HEK293 (cell line): ENCODE measurements around the gene DDX27.

Source experiments
- AEBP2 ChIP-seq: fragments of 450-650 bp; formaldehyde crosslinking; IDR thresholded peaks from 2 replicates; pipeline ENCODE4 v1.5.1; 2016; ENCODE audit warnings: missing biosample characterization, missing genetic modification characterization, borderline replicate concordance
- ELK4 ChIP-seq: IDR thresholded peaks from 2 replicates; pipeline ENCODE4 v1.6.1; 2011; ENCODE audit warnings: mild to moderate bottlenecking, low read depth, low read length, borderline replicate concordance
- GFI1B ChIP-seq: fragments of 450-650 bp; formaldehyde crosslinking; IDR thresholded peaks from 2 replicates; pipeline ENCODE4 v1.5.1; 2016; ENCODE audit warnings: missing biosample characterization, missing genetic modification characterization
- GLIS2 ChIP-seq: fragments of 450-650 bp; formaldehyde crosslinking; IDR thresholded peaks from 2 replicates; pipeline ENCODE4 v1.5.1; 2016; ENCODE audit warnings: missing biosample characterization, missing genetic modification characterization
- KLF10 ChIP-seq: fragments of 450-650 bp; IDR thresholded peaks from 2 replicates; pipeline ENCODE4 v1.5.1; 2018; ENCODE audit warnings: missing biosample characterization, mild to moderate bottlenecking, missing genetic modification characterization
- OSR2 ChIP-seq: fragments of 450-650 bp; formaldehyde crosslinking; IDR thresholded peaks from 2 replicates; pipeline ENCODE4 v1.5.1; 2016; ENCODE audit warnings: missing biosample characterization, missing genetic modification characterization
- RBAK ChIP-seq: fragments of 450-650 bp; formaldehyde crosslinking; IDR thresholded peaks from 2 replicates; pipeline ENCODE4 v1.5.1; 2016; ENCODE audit warnings: missing biosample characterization, missing genetic modification characterization
- REPIN1 ChIP-seq: fragments of 450-650 bp; formaldehyde crosslinking; IDR thresholded peaks from 2 replicates; pipeline ENCODE4 v1.5.1; 2017; ENCODE audit warnings: missing biosample characterization, missing genetic modification characterization, low read depth
- SP3 ChIP-seq: fragments of 450-650 bp; formaldehyde crosslinking; IDR thresholded peaks from 2 replicates; pipeline ENCODE4 v1.5.1; 2016; ENCODE audit warnings: missing biosample characterization, missing genetic modification characterization
- SP7 ChIP-seq: fragments of 450-650 bp; formaldehyde crosslinking; IDR thresholded peaks from 2 replicates; pipeline ENCODE4 v1.5.1; 2016; ENCODE audit warnings: missing biosample characterization, missing genetic modification characterization
- ZBTB17 ChIP-seq: fragments of 450-650 bp; formaldehyde crosslinking; IDR thresholded peaks from 2 replicates; pipeline ENCODE4 v1.5.1; 2016; ENCODE audit warnings: missing biosample characterization, missing genetic modification characterization
- ZBTB20 ChIP-seq: fragments of 450-650 bp; formaldehyde crosslinking; IDR thresholded peaks from 2 replicates; pipeline ENCODE4 v1.5.1; 2016; ENCODE audit warnings: missing biosample characterization, missing genetic modification characterization
- ZBTB6 ChIP-seq: fragments of 450-650 bp; formaldehyde crosslinking; IDR thresholded peaks from 2 replicates; pipeline ENCODE4 v1.5.1; 2017; ENCODE audit warnings: missing biosample characterization, missing genetic modification characterization
- ZBTB7A ChIP-seq: fragments of 450-650 bp; formaldehyde crosslinking; IDR thresholded peaks from 2 replicates; pipeline ENCODE4 v1.5.1; 2016; ENCODE audit warnings: low read depth, missing biosample characterization, missing genetic modification characterization
- ZBTB8A ChIP-seq: fragments of 450-650 bp; formaldehyde crosslinking; IDR thresholded peaks from 2 replicates; pipeline ENCODE4 v1.5.1; 2016; ENCODE audit warnings: missing biosample characterization, missing genetic modification characterization
- ZEB2 ChIP-seq: fragments of 450-650 bp; formaldehyde crosslinking; IDR thresholded peaks from 2 replicates; pipeline ENCODE4 v1.5.1; 2016; ENCODE audit warnings: missing biosample characterization, missing genetic modification characterization
- ZNF121 ChIP-seq: fragments of 450-650 bp; formaldehyde crosslinking; IDR thresholded peaks from 2 replicates; pipeline ENCODE4 v1.5.1; 2016; ENCODE audit warnings: missing biosample characterization, missing genetic modification characterization
- ZNF157 ChIP-seq: fragments of 450-650 bp; formaldehyde crosslinking; IDR thresholded peaks from 2 replicates; pipeline ENCODE4 v1.5.1; 2016; ENCODE audit warnings: missing biosample characterization, missing genetic modification characterization
- ZNF169 ChIP-seq: fragments of 450-650 bp; formaldehyde crosslinking; IDR thresholded peaks from 2 replicates; pipeline ENCODE4 v1.5.1; 2016; ENCODE audit warnings: missing biosample characterization, missing genetic modification characterization
- ZNF19 ChIP-seq: fragments of 450-650 bp; formaldehyde crosslinking; IDR thresholded peaks from 2 replicates; pipeline ENCODE4; 2016; ENCODE audit warnings: missing biosample characterization, missing genetic modification characterization, low read depth
- ZNF266 ChIP-seq: fragments of 450-650 bp; formaldehyde crosslinking; IDR thresholded peaks from 2 replicates; pipeline ENCODE4 v1.5.1; 2016; ENCODE audit warnings: missing biosample characterization, missing genetic modification characterization, low read depth
- ZNF362 ChIP-seq: fragments of 450-650 bp; formaldehyde crosslinking; IDR thresholded peaks from 2 replicates; pipeline ENCODE4 v1.5.1; 2016; ENCODE audit warnings: missing biosample characterization, missing genetic modification characterization
- ZNF37A ChIP-seq: fragments of 450-650 bp; IDR thresholded peaks from 2 replicates; pipeline ENCODE4 v1.5.1; 2018; ENCODE audit warnings: missing biosample characterization, missing genetic modification characterization
- ZNF394 ChIP-seq: fragments of 450-650 bp; formaldehyde crosslinking; IDR thresholded peaks from 2 replicates; pipeline ENCODE4 v1.5.1; 2016; ENCODE audit warnings: missing biosample characterization, missing genetic modification characterization, mild to moderate bottlenecking, moderate library complexity, borderline replicate concordance
- ZNF416 ChIP-seq: fragments of 450-650 bp; formaldehyde crosslinking; IDR thresholded peaks from 2 replicates; pipeline ENCODE4 v1.5.1; 2016; ENCODE audit warnings: missing biosample characterization, missing genetic modification characterization
- ZNF660 ChIP-seq: fragments of 450-650 bp; IDR thresholded peaks from 2 replicates; pipeline ENCODE4 v1.5.1; 2018; ENCODE audit warnings: missing biosample characterization, mild to moderate bottlenecking, missing genetic modification characterization
- ZNF670 ChIP-seq: fragments of 450-650 bp; formaldehyde crosslinking; IDR thresholded peaks from 2 replicates; pipeline ENCODE4 v1.5.1; 2016; ENCODE audit warnings: missing biosample characterization, missing genetic modification characterization, low read depth
- ZNF677 ChIP-seq: fragments of 450-650 bp; IDR thresholded peaks from 2 replicates; pipeline ENCODE4 v1.5.0; 2018; ENCODE audit warnings: missing biosample characterization, mild to moderate bottlenecking, missing genetic modification characterization, moderate library complexity
- ZNF837 ChIP-seq: fragments of 450-650 bp; formaldehyde crosslinking; IDR thresholded peaks from 2 replicates; pipeline ENCODE4 v1.5.1; 2016; ENCODE audit warnings: missing biosample characterization, missing genetic modification characterization
- ZSCAN16 ChIP-seq: fragments of 450-650 bp; formaldehyde crosslinking; IDR thresholded peaks from 2 replicates; pipeline ENCODE4 v1.5.1; 2016; ENCODE audit warnings: missing biosample characterization, missing genetic modification characterization
- ZSCAN18 ChIP-seq: fragments of 450-650 bp; formaldehyde crosslinking; IDR thresholded peaks from 2 replicates; pipeline ENCODE4 v1.5.1; 2016; ENCODE audit warnings: missing biosample characterization, missing genetic modification characterization
- ZSCAN4 ChIP-seq: fragments of 450-650 bp; formaldehyde crosslinking; IDR thresholded peaks from 2 replicates; pipeline ENCODE4 v1.5.1; 2017; ENCODE audit warnings: missing biosample characterization, missing genetic modification characterization

The DDX27 gene

GRCh38 chr20:49278818-49279676 is 59.8 kb downstream of the DDX27 start (continued):
- TF ChIP-seq KLF10 (tag by site-specific recombination) (no peak), SP3 (no peak), ZNF169 (0 out of 2 replicates have a peak, but pooled peaks have one; percentile 9), ZNF266 (tag by site-specific recombination) (no peak), ZNF670 (tag by site-specific recombination) (no peak), ZBTB17 (tag by site-specific recombination) (no peak), AEBP2 (tag by site-specific recombination) (no peak), ZNF677 (tag by site-specific recombination) (no peak), ZBTB6 (tag by site-specific recombination) (no peak), ZBTB7A (tag by site-specific recombination) (no peak), ZNF394 (tag by site-specific recombination) (0 out of 2 replicates have a peak, but pooled peaks have one; percentile 50), ZNF157 (no peak), ZNF37A (tag by site-specific recombination) (no peak), SP7 (tag by site-specific recombination) (no peak), ZBTB20 (no peak), ZNF362 (tag by site-specific recombination) (no peak), ZSCAN16 (tag by site-specific recombination) (0 out of 2 replicates have a peak, but pooled peaks have one; percentile 2), OSR2 (tag by site-specific recombination) (no peak), GLIS2 (tag by site-specific recombination) (no peak), ZSCAN4 (no peak), ZNF19 (tag by site-specific recombination) (0 out of 2 replicates have a peak, but pooled peaks have one; percentile 54), GFI1B (tag by site-specific recombination) (0 out of 2 replicates have a peak, but pooled peaks have one; percentile 46), ZNF416 (no peak), ZNF121 (peak; percentile 85), ZBTB8A (tag by site-specific recombination) (no peak), REPIN1 (tag by site-specific recombination) (no peak), ELK4 (no peak), RBAK (tag by site-specific recombination) (no peak), ZNF837 (tag by site-specific recombination) (no peak), ZNF660 (tag by site-specific recombination) (no peak), ZEB2 (tag by site-specific recombination) (no peak), ZSCAN18 (no peak)
